Measurements from ENCODE around the gene LRRC59. TPM values are rescaled to one million over a fixed set of nuclear protein-coding genes. Genes with fewer than 3 reads are reported as not detected.

The LRRC59 gene
- total RNA-seq, 1 experiment from 2014 or later, result 250 TPM

- in situ Hi-C loops (cut with HindIII; ENCODE audit: low pct_unique_long_range_greater_than_20kb, low sequenced_read_pairs), result no loop called here
- DNase-seq (ENCODE audit: low read depth), result no peak
Observed at GRCh38 chr17:50371526-50371925, 25.8 kb downstream of the LRRC59 start.

GRCh38 chr17:50370052-50370451 lies 27.3 kb downstream of the LRRC59 start:
- in situ Hi-C loops (cut with HindIII; ENCODE audit: low pct_unique_long_range_greater_than_20kb, low sequenced_read_pairs), result no loop called here
- no peak for DNase-seq (ENCODE audit: low read depth)

- in situ Hi-C loops (cut with HindIII; ENCODE audit: low pct_unique_long_range_greater_than_20kb, low sequenced_read_pairs), result no loop called here
Observed at GRCh38 chr17:50367401-50367800, 29.9 kb downstream of the LRRC59 start.

GRCh38 chr17:50365649-50366393 lies 31.5 kb downstream of the LRRC59 start:
- no peak for DNase-seq (ENCODE audit: low read depth)
- in situ Hi-C loops (cut with HindIII; ENCODE audit: low pct_unique_long_range_greater_than_20kb, low sequenced_read_pairs), result no loop called here

More at GRCh38 chr17:50367401-50367800, 29.9 kb downstream of the LRRC59 start:
- no peak for DNase-seq (ENCODE audit: low read depth)

- in situ Hi-C loops (cut with HindIII; ENCODE audit: low pct_unique_long_range_greater_than_20kb, low sequenced_read_pairs), result no loop called here
- DNase-seq (ENCODE audit: low read depth), result no peak
Observed at GRCh38 chr17:50365165-50365564, 32.2 kb downstream of the LRRC59 start.

GRCh38 chr17:50364715-50365114 lies 32.6 kb downstream of the LRRC59 start:
- in situ Hi-C loops (cut with HindIII; ENCODE audit: low pct_unique_long_range_greater_than_20kb, low sequenced_read_pairs), result no loop called here
- DNase-seq (ENCODE audit: low read depth), result no peak

- DNase-seq (ENCODE audit: low read depth), result no peak
- in situ Hi-C loops (cut with HindIII; ENCODE audit: low pct_unique_long_range_greater_than_20kb, low sequenced_read_pairs), result no loop called here
Observed at GRCh38 chr17:50364061-50364458, 33.3 kb downstream of the LRRC59 start.

- DNase-seq (ENCODE audit: low read depth), result peak; percentile 39
- in situ Hi-C loops (cut with HindIII; ENCODE audit: low pct_unique_long_range_greater_than_20kb, low sequenced_read_pairs), result no loop called here
Observed at GRCh38 chr17:50363217-50364060, 33.9 kb downstream of the LRRC59 start.

- no peak for DNase-seq (ENCODE audit: low read depth)
- in situ Hi-C loops (cut with HindIII; ENCODE audit: low pct_unique_long_range_greater_than_20kb, low sequenced_read_pairs), result no loop called here
Observed at GRCh38 chr17:50362661-50363060, 34.7 kb downstream of the LRRC59 start.

- in situ Hi-C loops (cut with HindIII; ENCODE audit: low pct_unique_long_range_greater_than_20kb, low sequenced_read_pairs), result no loop called here
- DNase-seq (ENCODE audit: low read depth), result peak; percentile 41
Observed at GRCh38 chr17:50361561-50362480, 35.5 kb downstream of the LRRC59 start.

- DNase-seq (ENCODE audit: low read depth), result no peak
- in situ Hi-C loops (cut with HindIII; ENCODE audit: low pct_unique_long_range_greater_than_20kb, low sequenced_read_pairs), result no loop called here
Observed at GRCh38 chr17:50360486-50361115, 36.7 kb downstream of the LRRC59 start.

GRCh38 chr17:50359998-50360461 lies 37.3 kb downstream of the LRRC59 start:
- in situ Hi-C loops (cut with HindIII; ENCODE audit: low pct_unique_long_range_greater_than_20kb, low sequenced_read_pairs), result no loop called here
- DNase-seq (ENCODE audit: low read depth), result no peak

- in situ Hi-C loops (cut with HindIII; ENCODE audit: low pct_unique_long_range_greater_than_20kb, low sequenced_read_pairs), result no loop called here
- no peak for DNase-seq (ENCODE audit: low read depth)
Observed at GRCh38 chr17:50359005-50359699, 38.2 kb downstream of the LRRC59 start.

GRCh38 chr17:50358177-50358576 lies 39.1 kb downstream of the LRRC59 start:
- DNase-seq (ENCODE audit: low read depth), result no peak
- in situ Hi-C loops (cut with HindIII; ENCODE audit: low pct_unique_long_range_greater_than_20kb, low sequenced_read_pairs), result no loop called here

GRCh38 chr17:50356892-50357510 lies 40.3 kb downstream of the LRRC59 start:
- in situ Hi-C loops (cut with HindIII; ENCODE audit: low pct_unique_long_range_greater_than_20kb, low sequenced_read_pairs), result no loop called here
- DNase-seq (ENCODE audit: low read depth), result no peak

- no peak for DNase-seq (ENCODE audit: low read depth)
- in situ Hi-C loops (cut with HindIII; ENCODE audit: low pct_unique_long_range_greater_than_20kb, low sequenced_read_pairs), result no loop called here
Observed at GRCh38 chr17:50356418-50356817, 40.9 kb downstream of the LRRC59 start.

GRCh38 chr17:50355701-50356341 lies 41.5 kb downstream of the LRRC59 start:
- no peak for DNase-seq (ENCODE audit: low read depth)
- in situ Hi-C loops (cut with HindIII; ENCODE audit: low pct_unique_long_range_greater_than_20kb, low sequenced_read_pairs), result no loop called here

Data from Caki2 (cell line).